Spleen (tissue), 11 donors: ENCODE measurements around the gene ANP32D. TPM values are rescaled to one million over a fixed set of nuclear protein-coding genes. Genes with fewer than 3 reads are reported as not detected.
"Not testable (repeated sequence)": the region's sequence is repeated elsewhere in the genome, so short reads cannot be mapped to it uniquely, and the experiment has no call there.

ENCODE experiments used
- DNase-seq: peaks from one replicate; pipeline ENCODE4 v3.0.0-alpha.2; 2020
- H3K27ac ChIP-seq, 8 donors: fragments of 200-600 bp; sonication (generic) in 7 of 8; 1 replicate in 4 of 8; 2 replicates in 4 of 8; pipeline versions ENCODE4 v1.5.0 to v1.8.0; 2016 to 2021; ENCODE audit warnings: inconsistent platforms in 4 of 8, mild to moderate bottlenecking in 4 of 8, moderate library complexity in 1 of 8
- H3K27me3 ChIP-seq, 7 donors: fragments of 200-600 bp; sonication (generic) in 6 of 7; replicated peaks in 1 of 7; 1 replicate in 4 of 7; 2 replicates in 3 of 7; pipeline versions ENCODE4 v1.5.0 to v1.8.0; 2016 to 2021; ENCODE audit warnings: inconsistent platforms in 3 of 7, mild to moderate bottlenecking in 1 of 7
- H3K36me3 ChIP-seq, 6 donors: fragments of 200-600 bp; sonication (generic) in 5 of 6; 1 replicate in 4 of 6; 2 replicates in 2 of 6; pipeline versions ENCODE4 v1.5.0 to v1.8.0; 2016 to 2021; ENCODE audit warnings: inconsistent platforms in 2 of 6
- H3K4me1 ChIP-seq, 6 donors: fragments of 200-600 bp; sonication (generic) in 5 of 6; 1 replicate in 3 of 6; 2 replicates in 3 of 6; pipeline versions ENCODE4 v1.5.0 to v1.8.0; 2016 to 2021; ENCODE audit warnings: inconsistent platforms in 3 of 6
- H3K4me3 ChIP-seq, 8 donors: fragments of 200-600 bp; sonication (generic) in 7 of 8; 1 replicate in 4 of 8; 2 replicates in 4 of 8; pipeline versions ENCODE4 v1.5.0 to v1.8.0; 2016 to 2021; ENCODE audit warnings: inconsistent platforms in 4 of 8, mild to moderate bottlenecking in 4 of 8, moderate library complexity in 2 of 8
- H3K9me3 ChIP-seq, 8 donors: fragments of 200-600 bp; sonication (generic) in 7 of 8; 1 replicate in 4 of 8; 2 replicates in 4 of 8; pipeline versions ENCODE4 v1.5.0 to v1.8.0; 2016 to 2021; ENCODE audit warnings: inconsistent platforms in 4 of 8
- POLR2A ChIP-seq, 3 donors: fragments of 450-650 bp; IDR thresholded peaks; one replicate each; pipeline ENCODE4 v1.5.1; 2017; ENCODE audit warnings: antibody characterized with exemption in 3 of 3, mild to moderate bottlenecking in 1 of 3
- POLR2AphosphoS5 ChIP-seq, 3 donors: sonication (generic); formaldehyde crosslinking; IDR thresholded peaks; one replicate each; pipeline ENCODE4 v1.5.1; 2017; ENCODE audit warnings: antibody characterized with exemption in 3 of 3
- WGBS, 5 donors: extraction: QIAGEN DNeasy Blood & Tissue Kit in 3 of 5; methylation state at CpG; one replicate each; pipeline versions ENCODE4 v1.1.5 to v1.1.7; 2013 to 2018; 5-methylcytosine and 5-hydroxymethylcytosine counted together
- intact Hi-C: fragments of 100-400 bp; cut with DNase I; formaldehyde crosslinking; loops from one replicate; pipeline ENCODE4 v1.15.0; 2023; ENCODE audit warnings: low total_unique reads
- polyA plus RNA-seq, 3 donors: library from polyadenylated mRNA; stranded (reverse); fragments of 200-250 nt; gene quantifications; one replicate each; pipeline ENCODE4 v1.2.1, GENCODE V29; 2013
- total RNA-seq, 7 donors: library from RNA; depleted of rRNA in 3 of 7; stranded (reverse); fragments of >200 nt in 3 of 7; fragmentation: NEBNext Ultra II Directional in 4 of 7; extraction: Animal tissue kit (Norgen Biotek cat#: 25700) in 4 of 7; gene quantifications; one replicate each; pipeline versions ENCODE4 v1.1.0 to v1.2.1, GENCODE V29; 2016 to 2021
- TF ChIP-seq, protein P1 (sequence below), 11 experiments: fragments of 200-600 bp in 7 of 11; fragments of 450-650 bp in 4 of 11; sonication (generic) in 4 of 11; IDR thresholded peaks in 8 of 11; conservative IDR thresholded peaks in 3 of 11; 1 replicate in 7 of 11; 2 replicates in 4 of 11; pipeline versions ENCODE4 v1.4.0 to v1.8.0; 2016 to 2021; ENCODE audit warnings: antibody characterized with exemption in 11 of 11, inconsistent platforms in 4 of 11, mild to moderate bottlenecking in 1 of 11
- donor health status: healthy with polysubstance abuse.
- donor health status: DM: no; HTN: no; CAD: no; lungs with moderate emphysema.
- donor health status: DM: no; HTN: no; CAD: no.
- donor health status: Bipolar disorder and iron deficiency.
- donor health status: healthy.
- donor health status: DM: no; HTN: no; CAD: no.
- donor health status: DM: yes; HTN: yes; CAD: no.

Gene ANP32D
- total and polyA plus RNA-seq, 10 donors = 0.52 TPM; not detected in 9

DNA sequence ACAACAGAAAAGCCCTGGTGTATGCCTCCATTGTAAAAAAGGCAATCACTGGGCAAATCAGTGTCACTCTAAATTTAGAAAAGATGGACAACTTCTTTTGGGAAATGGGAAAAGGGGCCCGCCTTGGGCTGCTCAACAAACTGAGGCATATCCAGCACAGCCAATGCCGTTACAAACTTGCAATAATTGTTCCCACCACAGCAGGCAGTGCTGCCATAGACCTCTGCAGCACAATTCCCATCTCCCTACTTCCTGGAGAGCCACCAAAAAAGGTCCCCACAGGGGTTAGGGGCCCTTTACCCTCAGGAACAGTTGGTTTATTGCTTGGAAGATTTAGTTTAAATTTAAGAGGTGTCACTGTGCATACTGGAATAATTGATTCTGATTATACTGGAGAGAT lies 36.6 kb downstream of the ANP32D start:
- no peaks in the 10 kb centered on the region for H3K36me3 ChIP-seq
- peaks cover 0 to 7% (median 0%) of the 10 kb centered on the region in 7 donors for H3K27me3 ChIP-seq
- no peak overlapping the region for H3K27ac ChIP-seq
- no peak for TF ChIP-seq POLR2A (IDR thresholded peaks at IDR 0.05)
- TF ChIP-seq, protein P1, sequence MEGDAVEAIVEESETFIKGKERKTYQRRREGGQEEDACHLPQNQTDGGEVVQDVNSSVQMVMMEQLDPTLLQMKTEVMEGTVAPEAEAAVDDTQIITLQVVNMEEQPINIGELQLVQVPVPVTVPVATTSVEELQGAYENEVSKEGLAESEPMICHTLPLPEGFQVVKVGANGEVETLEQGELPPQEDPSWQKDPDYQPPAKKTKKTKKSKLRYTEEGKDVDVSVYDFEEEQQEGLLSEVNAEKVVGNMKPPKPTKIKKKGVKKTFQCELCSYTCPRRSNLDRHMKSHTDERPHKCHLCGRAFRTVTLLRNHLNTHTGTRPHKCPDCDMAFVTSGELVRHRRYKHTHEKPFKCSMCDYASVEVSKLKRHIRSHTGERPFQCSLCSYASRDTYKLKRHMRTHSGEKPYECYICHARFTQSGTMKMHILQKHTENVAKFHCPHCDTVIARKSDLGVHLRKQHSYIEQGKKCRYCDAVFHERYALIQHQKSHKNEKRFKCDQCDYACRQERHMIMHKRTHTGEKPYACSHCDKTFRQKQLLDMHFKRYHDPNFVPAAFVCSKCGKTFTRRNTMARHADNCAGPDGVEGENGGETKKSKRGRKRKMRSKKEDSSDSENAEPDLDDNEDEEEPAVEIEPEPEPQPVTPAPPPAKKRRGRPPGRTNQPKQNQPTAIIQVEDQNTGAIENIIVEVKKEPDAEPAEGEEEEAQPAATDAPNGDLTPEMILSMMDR (IDR thresholded peaks at IDR 0.05 in 8 of 11, conservative IDR thresholded peaks at IDR 0.05 in 3 of 11) = no peak
- TF ChIP-seq POLR2AphosphoS5 (IDR thresholded peaks at IDR 0.05) = no peak
- 65 to 82% (median 72%) methylated on average over 2 of the region's 2 CpGs for WGBS, 5 donors
- intact Hi-C loops = no loop called here
- H3K4me3 ChIP-seq = no peak overlapping the region
- no peaks in the 10 kb centered on the region for H3K4me1 ChIP-seq
- DNase-seq = no peak
- H3K9me3 ChIP-seq = peaks cover 0 to 35% (median 7%) of the 10 kb centered on the region in 8 donors

DNA sequence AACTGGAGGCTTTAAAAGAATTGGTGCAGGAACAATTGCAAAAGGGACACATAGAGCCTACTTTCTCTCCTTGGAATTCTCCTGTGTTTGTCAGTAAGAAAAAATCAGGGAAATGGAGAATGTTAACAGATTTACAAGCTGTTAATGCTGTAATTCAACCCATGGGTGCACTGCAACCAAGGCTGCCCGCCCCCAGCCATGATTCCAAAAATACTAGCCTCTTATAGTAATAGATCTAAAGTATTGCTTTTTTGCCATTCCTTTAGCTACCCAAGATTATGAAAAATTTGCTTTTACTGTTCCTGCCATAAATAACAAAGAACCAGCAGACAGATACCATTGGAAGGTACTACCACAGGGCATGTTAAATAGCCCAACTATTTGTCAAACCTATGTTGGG lies 37.8 kb downstream of the ANP32D start:
- 45 to 77% (median 53%) methylated on average over 1 of the region's 1 CpG for WGBS, 5 donors
- TF ChIP-seq POLR2AphosphoS5 (IDR thresholded peaks at IDR 0.05) = no peak
- TF ChIP-seq, protein P1 (IDR thresholded peaks at IDR 0.05 in 8 of 11, conservative IDR thresholded peaks at IDR 0.05 in 3 of 11) = no peak
- no peak for TF ChIP-seq POLR2A (IDR thresholded peaks at IDR 0.05)
- Histone ChIP-seq H3K27me3 (peaks cover 0 to 6% (median 0%) of the 10 kb centered on the region in 7 donors), H3K27ac (no peak overlapping the region), H3K4me1 (no peaks in the 10 kb centered on the region), H3K4me3 (no peak overlapping the region), H3K9me3 (peaks cover 0 to 35% (median 7%) of the 10 kb centered on the region in 8 donors), H3K36me3 (no peaks in the 10 kb centered on the region)
- intact Hi-C loops = no loop called here
- no peak for DNase-seq

DNA sequence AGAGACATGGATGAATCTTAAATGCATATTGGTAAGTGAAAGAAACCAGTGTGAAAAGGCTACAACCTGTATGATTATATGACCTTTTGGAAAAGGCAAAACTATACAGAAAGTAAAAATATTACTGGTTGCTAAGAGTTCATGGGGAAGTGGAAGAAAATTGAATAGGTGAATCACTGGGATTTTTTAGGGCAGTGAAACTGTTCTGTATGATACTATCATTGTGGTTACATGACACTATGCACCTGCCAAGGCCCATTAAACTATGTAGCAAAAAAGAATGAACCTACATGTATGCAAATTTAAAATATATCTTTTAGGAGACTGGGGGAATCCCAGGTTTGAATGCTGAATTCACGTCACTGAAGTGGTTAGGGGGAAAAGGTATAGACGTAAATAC lies 40.5 kb downstream of the ANP32D start:
- TF ChIP-seq, protein P1 (IDR thresholded peaks at IDR 0.05 in 8 of 11, conservative IDR thresholded peaks at IDR 0.05 in 3 of 11) = no peak
- TF ChIP-seq POLR2A (IDR thresholded peaks at IDR 0.05) (no peak), POLR2AphosphoS5 (IDR thresholded peaks at IDR 0.05) (no peak)
- Histone ChIP-seq H3K27me3 (no peaks in the 10 kb centered on the region), H3K27ac (no peak overlapping the region), H3K9me3 (peaks cover 0 to 35% (median 7%) of the 10 kb centered on the region in 8 donors), H3K4me1 (no peaks in the 10 kb centered on the region), H3K36me3 (no peaks in the 10 kb centered on the region), H3K4me3 (no peak overlapping the region)
- intact Hi-C loops = no loop called here
- WGBS, 5 donors = 45 to 82% (median 64%) methylated on average over 2 of the region's 2 CpGs
- no peak for DNase-seq

DNA sequence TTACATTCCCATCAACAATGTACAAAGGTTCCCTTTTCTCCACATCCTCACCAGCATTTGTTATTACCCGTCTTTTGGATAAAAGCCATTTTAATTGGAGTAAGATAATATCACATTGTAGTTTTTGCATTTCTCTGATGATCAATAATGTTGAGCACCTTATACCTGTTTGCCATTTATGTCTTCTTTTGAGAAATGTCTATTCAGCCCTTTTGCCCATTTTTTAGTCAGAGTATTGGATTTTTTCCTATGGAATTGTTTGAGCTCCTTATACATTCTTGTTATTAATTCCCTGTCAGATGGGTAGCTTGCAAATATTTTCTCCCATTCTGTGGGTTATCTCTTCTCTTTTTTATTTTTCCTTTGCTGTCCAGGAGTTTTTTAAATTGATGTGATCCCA lies 42.4 kb downstream of the ANP32D start:
- TF ChIP-seq POLR2AphosphoS5 (IDR thresholded peaks at IDR 0.05) (no peak), POLR2A (IDR thresholded peaks at IDR 0.05) (no peak)
- TF ChIP-seq, protein P1 (IDR thresholded peaks at IDR 0.05 in 8 of 11, conservative IDR thresholded peaks at IDR 0.05 in 3 of 11) = no peak
- Histone ChIP-seq H3K27ac (no peak overlapping the region), H3K9me3 (peaks cover 0 to 31% (median 7%) of the 10 kb centered on the region in 8 donors), H3K36me3 (no peaks in the 10 kb centered on the region), H3K27me3 (no peaks in the 10 kb centered on the region), H3K4me3 (no peak overlapping the region), H3K4me1 (no peaks in the 10 kb centered on the region)
- 91 to 98% (median 94%) methylated on average over 1 of the region's 1 CpG for WGBS, 5 donors
- DNase-seq = no peak
- intact Hi-C loops = no loop called here

DNA sequence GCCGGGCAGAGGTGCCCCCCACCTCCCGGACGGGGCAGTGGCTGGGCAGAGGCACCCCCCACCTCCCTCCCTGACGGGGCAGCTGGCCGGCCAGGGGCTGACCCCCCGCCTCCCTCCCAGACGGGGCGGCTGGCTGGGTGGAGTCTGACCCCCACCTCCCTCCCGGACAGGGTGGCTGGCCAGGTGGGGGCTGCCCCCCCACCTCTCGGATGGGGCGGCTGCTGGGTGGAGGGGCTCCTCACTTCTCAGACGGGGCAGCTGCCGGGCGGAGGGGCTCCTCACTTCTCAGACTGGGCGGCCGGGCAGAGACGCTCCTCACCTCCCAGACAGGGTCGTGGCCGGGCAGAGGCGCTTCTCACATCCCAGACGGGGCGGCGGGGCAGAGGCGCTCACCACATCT lies 48.0 kb downstream of the ANP32D start:
- 78 to 100% (median 90%) methylated on average over 1 to 24 of the region's 24 CpGs for WGBS, 5 donors
- H3K9me3 ChIP-seq = not testable (repeated sequence)

More for the DNA sequence above, 48.0 kb downstream of the ANP32D start:
- H3K36me3 ChIP-seq, H3K4me1 ChIP-seq, H3K27ac ChIP-seq, H3K27me3 ChIP-seq, H3K4me3 ChIP-seq, DNase-seq, intact Hi-C loops: not testable (repeated sequence)
